GM19328 (cell line): ENCODE results near the gene ASCC2.
"Not testable (repeated sequence)": the region's sequence is repeated elsewhere in the genome, so short reads cannot be mapped to it uniquely, and the experiment has no call there.

Experiments
- ATAC-seq: cut with Tn5 transposase; IDR thresholded peaks from one replicate; pipeline ENCODE4 v1.9.1; 2021; ENCODE audit warnings: mild to moderate bottlenecking, moderate library complexity; ENCODE audit not compliant: unreplicated experiment

ASCC2 gene

GRCh38 chr22:29758068-29758622, 79.9 kb downstream of the ASCC2 start:
- no peak for ATAC-seq

GRCh38 chr22:29757096-29757495, 81.0 kb downstream of the ASCC2 start:
- ATAC-seq, result no peak

GRCh38 chr22:29756341-29756740, 81.7 kb downstream of the ASCC2 start:
- ATAC-seq, result no peak

- ATAC-seq, result no peak
Observed at GRCh38 chr22:29755889-29756288, 82.2 kb downstream of the ASCC2 start.

- ATAC-seq, result not testable (repeated sequence)
Observed at GRCh38 chr22:29754658-29755395, 83.2 kb downstream of the ASCC2 start.

GRCh38 chr22:29753808-29754657, 84.0 kb downstream of the ASCC2 start:
- no peak for ATAC-seq

- no peak for ATAC-seq
Observed at GRCh38 chr22:29751669-29752068, 86.4 kb downstream of the ASCC2 start.

- ATAC-seq, result no peak
Observed at GRCh38 chr22:29750559-29751538, 87.2 kb downstream of the ASCC2 start.

- ATAC-seq, result no peak
Observed at GRCh38 chr22:29750029-29750428, 88.0 kb downstream of the ASCC2 start.

- ATAC-seq, result no peak
Observed at GRCh38 chr22:29748248-29748893, 89.7 kb downstream of the ASCC2 start.

- ATAC-seq, result no peak
Observed at GRCh38 chr22:29747832-29748231, 90.2 kb downstream of the ASCC2 start.

GRCh38 chr22:29744902-29745301, 93.2 kb downstream of the ASCC2 start:
- no peak for ATAC-seq

- no peak for ATAC-seq
Observed at GRCh38 chr22:29742326-29742725, 95.7 kb downstream of the ASCC2 start.

GRCh38 chr22:29741926-29742325, 96.1 kb downstream of the ASCC2 start:
- no peak for ATAC-seq

- ATAC-seq, result no peak
Observed at GRCh38 chr22:29740216-29740615, 97.9 kb downstream of the ASCC2 start.

- ATAC-seq, result no peak
Observed at GRCh38 chr22:29739346-29739875, 98.7 kb downstream of the ASCC2 start.
